Ovary (tissue), 10 donors: Measurements from ENCODE around the gene MYH15. TPM values are rescaled to one million over a fixed set of nuclear protein-coding genes. Genes with fewer than 3 reads are reported as not detected.

Source experiments
- DNase-seq, 5 donors: peaks; one replicate each; pipeline ENCODE4 v3.0.0-alpha.2; 2019 to 2020
- H3K27ac ChIP-seq, 2 donors: fragments of 200-600 bp; one replicate each; pipeline versions ENCODE4 v1.5.1 to v1.8.0; 2019 to 2022
- H3K27me3 ChIP-seq: fragments of 200-600 bp; one replicate; pipeline ENCODE4 v1.8.0; 2022
- H3K36me3 ChIP-seq: fragments of 200-600 bp; sonication (generic); one replicate; pipeline ENCODE4 v1.5.1; 2019
- H3K4me1 ChIP-seq: one replicate; pipeline ENCODE4 v1.8.1; 2013; ENCODE audit warnings: mild to moderate bottlenecking, moderate library complexity; ENCODE audit not compliant: insufficient read depth
- H3K4me3 ChIP-seq: fragments of 200-600 bp; sonication (generic); one replicate; pipeline ENCODE4 v1.5.1; 2017
- H3K9me3 ChIP-seq, 2 donors: fragments of 200-600 bp in 1 of 2; sonication (generic) in 1 of 2; one replicate each; pipeline versions ENCODE4 v1.5.1 to v1.8.1; 2013 to 2019; ENCODE audit warnings: mild to moderate bottlenecking in 1 of 2, moderate library complexity in 1 of 2
- CTCF ChIP-seq, 3 donors: fragments of 450-650 bp in 2 of 3; fragments of 200-600 bp in 1 of 3; IDR thresholded peaks; one replicate each; pipeline versions ENCODE4 v1.5.1 to v1.8.0; 2016 to 2022; ENCODE audit warnings: antibody characterized with exemption in 3 of 3, mild to moderate bottlenecking in 1 of 3
- EP300 ChIP-seq: sonication (generic); formaldehyde crosslinking; IDR thresholded peaks from one replicate; pipeline ENCODE4 v1.6.1; 2017; ENCODE audit warnings: antibody characterized with exemption
- POLR2A ChIP-seq: fragments of 450-650 bp; IDR thresholded peaks from one replicate; pipeline ENCODE4 v1.6.1; 2017; ENCODE audit warnings: antibody characterized with exemption, mild to moderate bottlenecking, moderate library complexity
- WGBS, 3 donors: extraction: QIAGEN DNeasy Blood & Tissue Kit in 1 of 3; methylation state at CpG; one replicate each; pipeline versions ENCODE4 v1.1.5 to v1.1.7; 2013 to 2017; 5-methylcytosine and 5-hydroxymethylcytosine counted together
- intact Hi-C, 4 donors: fragments of 100-400 bp; cut with DNase I; formaldehyde crosslinking; loops; one replicate each; pipeline versions ENCODE4 v1.11.0 to v1.15.1; 2022 to 2023
- long read RNA-seq, 3 donors: library from polyadenylated mRNA in 2 of 3; unstranded in 2 of 3; transcript quantifications; one replicate each; pipeline ENCODE4 v2.0.0 and lab custom pipeline, GENCODE V29; 2021 to 2026
- polyA plus RNA-seq, 2 donors: library from polyadenylated mRNA; stranded (reverse); fragments of 200-250 nt in 1 of 2; fragments of 350-450 nt in 1 of 2; fragmentation: Illumina TruSeq in 1 of 2; extraction: RNeasy Lipid Tissue Mini Kit (QIAGEN cat#74804) in 1 of 2; gene quantifications; one replicate each; pipeline ENCODE4 v1.2.3, GENCODE V29; 2013 to 2014
- total RNA-seq, 7 donors: library from RNA; depleted of rRNA in 2 of 7; stranded (reverse); fragments of >200 nt in 2 of 7; fragmentation: NEBNext Ultra II Directional in 3 of 7; extraction: Animal tissue kit (Norgen Biotek cat#: 25700) in 3 of 7; gene quantifications; one replicate each; pipeline versions ENCODE4 v1.1.0 to v1.2.4, GENCODE V29; 2016 to 2023
- donor health status: DM: no; HTN: no; CAD: no; lungs with moderate emphysema.
- donor health status: DM: no; HTN: no; CAD: no.
- donor health status: Bipolar disorder and iron deficiency.
- donor health status: DM: yes; HTN: yes; CAD: no.
- donor health status: DM: no; HTN: no; CAD: no.
- donor health status: DM: yes; HTN: yes; CAD: no.

Gene MYH15
- total RNA-seq, result under 1 TPM in 4 of 7 donors, not detected in 3; 0.07 to 0.57 (median 0.11) TPM
- polyA plus RNA-seq, result under 1 TPM; 0.05 to 0.17 TPM
- long read RNA-seq, donor 1, result 0 reads
- long read RNA-seq, donor 2, result 0 reads
- long read RNA-seq, donor 3, partial matches to known transcripts, result 0 of 1 reads
- long read RNA-seq, donor 3, other reads (novel, unspliced or antisense), result 1 of 1 reads

- H3K9me3 ChIP-seq, result no peaks in the 10 kb centered on the region
- WGBS, 3 donors, result 87 to 94% (median 93%) methylated on average over 3 of the region's 3 CpGs
- intact Hi-C loops, result no loop called here
- H3K4me3 ChIP-seq, result no peak within 1 kb of the TSS
- DNase-seq, result no peak
- no peaks in the 10 kb centered on the region for H3K4me1 ChIP-seq
- TF ChIP-seq POLR2A, result no peak
- no peak for TF ChIP-seq CTCF (IDR thresholded peaks at IDR 0.05)
- no peak for TF ChIP-seq EP300
- H3K27me3 ChIP-seq, result no peaks in the 10 kb centered on the region
- H3K27ac ChIP-seq, result no peak within 1 kb of the TSS
- H3K36me3 ChIP-seq, result no peaks in the 10 kb centered on the region
Measured at GRCh38 chr3:108510496-108510895, at the start of gene MYH15. TSS of gene MYH15 (minus strand) at chr3:108510596. CDS start at chr3:108510530, 66 bp downstream.

DNA sequence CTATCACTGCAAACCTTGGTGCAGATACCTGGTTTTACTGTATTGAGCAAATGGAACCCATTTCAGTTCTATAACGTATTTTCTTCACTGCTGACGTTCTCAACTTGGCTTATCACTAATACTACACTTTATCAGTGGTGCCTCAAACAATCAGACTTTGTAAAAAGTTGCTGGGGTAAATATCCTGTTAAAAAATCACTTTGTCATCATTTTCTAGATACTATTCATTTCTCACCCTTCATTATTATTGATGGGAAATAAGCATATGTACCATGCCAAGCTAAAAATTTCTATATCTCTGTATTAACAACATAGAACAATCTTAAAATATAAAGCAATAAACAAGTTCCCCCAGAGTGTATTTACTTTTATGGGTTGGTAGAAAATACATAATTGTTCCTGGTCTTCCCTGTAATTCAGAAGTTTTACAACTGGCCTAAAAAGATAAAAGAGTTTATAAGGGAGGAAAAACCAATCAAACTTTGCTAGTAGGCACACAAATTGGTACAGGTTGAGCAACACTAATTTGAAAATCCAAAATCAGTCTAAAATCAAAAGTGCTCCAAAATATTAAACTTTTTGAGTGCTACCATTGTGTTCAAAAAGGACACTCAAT is 45.7 kb upstream of the MYH15 start:
- intact Hi-C loops, result loop anchor here in 2 of 4 donors (10.0 kb wide), 2 partner anchors 61 to 71 kb away; no protein-coding TSS in a partner anchor
- Histone ChIP-seq H3K4me1 (no peaks in the 10 kb centered on the region), H3K4me3 (no peak overlapping the region), H3K27ac (no peak overlapping the region), H3K36me3 (no peaks in the 10 kb centered on the region), H3K9me3 (no peaks in the 10 kb centered on the region), H3K27me3 (no peaks in the 10 kb centered on the region)
- DNase-seq, result no peak
- TF ChIP-seq CTCF (IDR thresholded peaks at IDR 0.05) (no peak), POLR2A (no peak), EP300 (no peak)
- 77 to 87% (median 77%) methylated on average over 2 of the region's 2 CpGs for WGBS, 3 donors

- Histone ChIP-seq H3K27me3 (no peaks in the 10 kb centered on the region), H3K9me3 (no peaks in the 10 kb centered on the region), H3K4me3 (no peak overlapping the region), H3K27ac (no peak overlapping the region), H3K4me1 (no peaks in the 10 kb centered on the region), H3K36me3 (no peaks in the 10 kb centered on the region)
- intact Hi-C loops, result loop anchor here in 3 of 4 donors (5.0 to 10.0 kb wide), 3 partner anchors 60 to 70 kb away; no protein-coding TSS in a partner anchor
- DNase-seq, result no peak
- 45 to 52% (median 51%) methylated on average over 3 of the region's 3 CpGs for WGBS, 3 donors
- TF ChIP-seq POLR2A, result no peak
- TF ChIP-seq CTCF (IDR thresholded peaks at IDR 0.05), result no peak
- no peak for TF ChIP-seq EP300
Measured at GRCh38 chr3:108554913-108555571, 44.6 kb upstream of the MYH15 start.

- H3K9me3 ChIP-seq, result no peaks in the 10 kb centered on the region
- H3K36me3 ChIP-seq, result no peaks in the 10 kb centered on the region
Measured at GRCh38 chr3:108554229-108554628, 43.8 kb upstream of the MYH15 start.

More at GRCh38 chr3:108554229-108554628, 43.8 kb upstream of the MYH15 start:
- Histone ChIP-seq H3K27me3 (no peaks in the 10 kb centered on the region), H3K4me1 (no peaks in the 10 kb centered on the region), H3K4me3 (no peak overlapping the region), H3K27ac (no peak overlapping the region)
- no peak for DNase-seq
- intact Hi-C loops, result loop anchor here in 3 of 4 donors (5.0 to 10.0 kb wide), 3 partner anchors 59 to 69 kb away; no protein-coding TSS in a partner anchor
- no peak for TF ChIP-seq EP300
- no peak for TF ChIP-seq CTCF (IDR thresholded peaks at IDR 0.05)
- TF ChIP-seq POLR2A, result no peak
